HuH-7 (cell line): Measurements from ENCODE around the gene BRD3.
"Not testable (repeated sequence)": the region's sequence is repeated elsewhere in the genome, so short reads cannot be mapped to it uniquely, and the experiment has no call there.

Experiments
- DNase-seq: peaks from one replicate; pipeline ENCODE4 v3.0.0; 2011; ENCODE audit warnings: low spot score

The BRD3 gene

DNA sequence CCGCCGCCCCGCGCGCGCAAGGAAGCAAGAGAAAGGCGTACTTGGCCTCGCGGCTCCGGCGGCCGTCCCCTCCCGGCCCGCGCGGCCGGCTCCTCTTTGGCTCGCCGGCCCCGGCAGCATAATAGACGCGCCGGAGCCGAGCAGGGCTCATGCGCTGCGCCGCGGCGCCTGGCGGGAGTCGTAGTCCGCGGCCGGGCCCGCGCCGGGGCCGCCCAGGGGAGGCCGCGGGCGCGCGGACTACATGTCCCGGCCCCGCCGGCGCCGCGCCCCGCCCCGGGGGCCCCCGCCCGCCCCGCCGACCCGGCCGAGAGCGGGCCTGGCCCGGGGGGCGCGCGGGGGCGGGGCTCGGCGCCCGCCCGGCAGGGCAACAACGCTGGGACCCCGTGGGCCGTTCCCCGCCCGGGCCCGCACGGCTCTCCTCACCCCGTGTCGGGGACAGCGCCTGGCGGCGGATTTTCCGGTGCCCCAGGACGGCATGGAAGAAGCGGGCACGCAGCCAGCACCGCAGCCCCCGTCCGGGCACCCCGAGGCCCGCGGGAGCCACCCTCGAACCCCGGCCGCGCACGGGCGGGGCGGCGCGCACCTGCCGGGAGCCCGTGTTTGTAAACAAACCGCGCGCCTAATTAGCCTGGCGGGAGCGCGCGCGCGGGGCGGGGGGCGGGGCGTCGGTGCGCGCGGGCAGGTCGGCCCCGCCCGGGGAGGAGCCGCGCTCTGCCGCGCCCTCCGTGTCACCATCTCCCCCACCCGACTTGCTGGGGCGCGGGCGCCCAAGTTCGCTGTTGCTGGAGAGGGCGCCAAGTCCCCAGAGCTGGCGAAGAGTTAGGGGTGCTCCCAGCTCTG lies at the start of gene BRD3:
BRD3 (minus strand) TSS at position 123 of the 840 bp plus-strand sequence. CDS start 14,549 bp downstream, outside the sequence.
- peak; percentile 93 for DNase-seq

DNA sequence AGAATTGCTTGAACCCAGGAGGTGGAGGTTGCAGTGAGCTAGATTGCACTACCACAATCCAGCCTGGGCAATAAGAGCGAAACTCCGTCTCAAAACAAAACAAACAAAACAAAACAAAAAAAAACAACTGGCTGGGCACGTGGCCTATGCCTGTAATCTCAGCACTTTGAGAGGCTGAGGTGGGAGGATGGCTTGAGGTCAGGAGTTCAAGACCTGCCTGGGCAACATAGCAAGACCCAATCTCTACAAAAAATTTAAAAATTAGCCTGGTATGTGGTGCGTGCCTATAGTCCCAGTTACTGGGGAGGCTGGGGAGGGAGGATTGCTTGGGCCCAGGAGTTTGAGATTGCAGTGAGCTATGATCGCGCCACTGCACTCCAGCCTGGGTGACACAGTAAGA lies 44.7 kb upstream of the BRD3 start:
- DNase-seq, result no peak

DNA sequence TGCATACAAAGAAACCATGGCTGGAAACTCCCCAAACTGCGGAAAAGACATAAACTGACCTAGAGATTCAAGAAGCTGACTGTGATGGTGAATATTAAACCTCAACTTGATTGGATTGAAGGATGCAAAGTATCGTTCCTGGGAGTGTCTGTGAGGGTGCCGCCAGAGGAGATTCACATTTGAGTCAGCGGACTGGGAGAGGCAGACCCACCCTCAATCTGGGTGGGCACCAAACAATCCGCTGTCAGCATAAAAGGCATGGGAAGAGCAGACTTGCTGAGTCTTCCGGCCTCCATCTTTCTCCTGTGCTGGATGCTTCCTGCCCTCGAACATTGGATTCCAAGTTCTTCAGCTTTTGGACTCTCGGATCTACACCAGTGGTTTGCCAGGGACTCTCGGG lies 43.2 kb upstream of the BRD3 start:
- DNase-seq, result no peak

DNA sequence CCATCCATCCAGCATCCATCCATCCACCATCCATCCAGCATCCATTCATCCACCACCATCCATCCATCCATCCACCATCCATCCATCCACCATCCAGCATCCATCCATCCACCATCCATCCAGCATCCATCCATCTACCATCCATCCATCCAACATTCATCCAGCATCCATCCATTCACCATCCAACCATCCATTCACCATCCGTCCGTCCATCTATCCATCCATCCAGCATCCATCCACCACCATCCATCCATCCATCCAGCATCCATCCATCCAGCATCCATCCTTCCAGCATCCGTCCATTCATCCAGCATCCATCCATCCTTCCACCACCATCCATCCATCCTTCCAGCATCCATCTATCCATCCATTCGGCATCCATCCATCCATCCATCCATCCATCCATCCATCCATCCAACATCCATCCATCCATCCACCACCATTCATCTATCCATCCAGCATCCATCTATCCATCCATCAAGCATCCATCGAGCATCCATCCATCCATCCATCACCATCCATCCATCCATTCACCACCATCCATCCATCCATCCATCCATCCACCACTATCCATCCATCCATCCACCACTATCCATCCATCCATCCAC lies 35.7 kb upstream of the BRD3 start:
- no peak for DNase-seq

DNA sequence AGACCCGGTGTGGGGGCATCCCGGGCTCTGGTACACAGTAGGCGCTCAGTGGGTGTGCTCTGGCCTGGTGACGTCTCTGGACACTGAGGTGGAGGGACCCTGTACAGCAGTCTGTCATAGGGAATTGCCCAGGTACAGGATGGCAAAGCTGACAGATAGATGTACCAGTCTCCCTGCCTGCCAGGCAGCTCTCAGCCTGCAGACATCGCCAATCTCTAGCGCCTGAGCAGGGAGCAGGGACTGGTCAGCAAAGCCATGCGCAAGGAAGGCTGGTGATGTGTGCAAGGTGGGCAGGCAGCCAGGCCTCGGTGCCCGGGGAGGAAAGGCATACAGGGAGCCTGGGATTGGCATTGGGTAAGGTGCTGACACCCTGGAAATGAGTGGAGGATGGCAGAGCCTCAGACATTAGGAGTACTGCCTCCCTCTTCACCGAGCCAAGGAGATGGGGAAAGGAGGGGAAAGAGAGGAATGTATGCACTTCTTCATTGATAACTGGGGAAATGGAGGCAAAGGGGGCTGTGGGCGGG lies 33.9 kb upstream of the BRD3 start:
- no peak for DNase-seq

DNA sequence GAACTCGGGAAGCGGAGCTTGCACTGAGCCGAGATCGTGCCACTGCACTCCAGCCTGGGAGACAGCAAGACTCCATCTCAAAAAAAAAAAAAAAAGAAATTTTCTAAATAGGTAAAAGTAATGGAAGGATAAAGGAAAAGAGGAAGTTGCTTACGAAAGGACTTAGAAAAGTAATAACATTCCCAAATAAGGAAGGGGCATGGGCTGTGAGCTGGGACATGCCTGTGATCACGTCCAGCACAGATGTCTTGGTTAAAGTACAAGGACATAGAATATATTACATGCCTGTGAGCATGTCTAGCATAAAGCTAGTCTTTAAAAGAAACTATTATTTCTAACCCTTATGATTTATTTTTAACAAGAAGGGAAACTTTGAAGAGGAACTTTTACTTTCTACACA lies 33.3 kb upstream of the BRD3 start:
- not testable (repeated sequence) for DNase-seq

DNA sequence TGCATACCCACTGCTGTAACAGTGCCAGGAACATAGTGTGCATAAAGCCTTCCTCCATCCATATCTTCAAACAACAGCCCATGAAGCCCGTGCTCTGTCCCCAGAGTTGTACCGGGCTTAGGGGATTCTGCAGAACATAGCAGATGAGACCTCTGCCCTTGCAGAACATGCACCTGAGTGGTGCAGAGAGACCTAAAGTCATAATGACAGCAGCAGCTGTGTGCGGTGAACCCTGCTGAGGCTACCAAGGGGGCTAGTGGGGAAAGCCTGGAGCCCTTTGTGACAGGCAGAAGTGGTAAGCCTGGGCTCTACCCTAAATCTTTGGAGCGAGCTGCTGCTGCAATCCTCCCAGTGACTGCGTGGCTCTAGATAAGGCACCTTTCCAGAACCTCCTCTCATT lies 32.2 kb upstream of the BRD3 start:
- DNase-seq, result no peak

DNA sequence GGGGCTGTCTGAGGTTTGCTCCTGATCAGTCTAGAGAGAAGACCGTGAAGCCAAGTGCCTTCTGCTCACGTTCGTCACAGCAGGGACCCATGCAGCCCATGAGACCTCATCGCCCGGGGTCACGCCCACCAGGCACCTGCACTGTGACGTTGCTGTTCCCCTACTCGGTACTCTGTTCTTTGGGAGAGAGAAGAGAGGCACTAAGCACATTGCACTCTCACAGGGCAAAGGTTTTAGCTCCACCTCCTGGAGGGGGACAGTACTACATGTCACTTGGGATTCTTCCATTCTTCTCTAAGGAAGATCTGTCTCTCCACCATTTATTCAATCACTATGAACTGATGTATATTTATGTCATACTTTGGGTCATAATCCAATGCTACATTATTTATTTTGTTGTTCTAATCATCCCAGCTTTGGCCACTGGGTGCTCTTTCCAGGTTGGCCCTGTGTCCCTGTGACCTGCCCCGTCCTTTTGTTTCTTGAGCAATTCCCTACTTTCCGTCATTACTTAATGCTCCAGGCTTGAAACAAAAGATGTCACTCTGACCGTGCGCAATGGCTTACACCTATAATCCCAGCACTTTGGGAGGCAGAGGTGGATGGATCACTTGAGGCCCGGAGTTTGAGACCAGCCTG lies 31.4 kb upstream of the BRD3 start:
- peak; percentile 62 for DNase-seq

DNA sequence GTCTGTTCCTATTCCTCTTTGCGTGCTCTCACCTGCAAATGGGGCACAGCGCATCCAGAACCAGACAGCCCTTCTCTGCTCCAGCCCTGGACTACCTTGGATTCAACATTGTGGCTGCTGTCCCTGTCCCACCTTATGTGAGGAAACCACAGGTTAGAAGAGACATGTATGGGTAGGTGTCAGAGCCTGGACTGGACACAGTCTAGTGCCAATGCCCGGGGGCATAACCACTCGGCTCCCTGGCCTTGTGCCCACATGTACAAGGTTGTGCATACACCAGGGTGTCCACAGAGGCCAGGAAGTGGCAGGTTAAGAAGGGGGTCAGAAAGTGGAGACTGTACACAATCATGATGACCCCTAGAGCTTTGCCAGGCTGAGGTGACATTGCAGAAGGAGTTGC lies 22.1 kb upstream of the BRD3 start:
- no peak for DNase-seq

DNA sequence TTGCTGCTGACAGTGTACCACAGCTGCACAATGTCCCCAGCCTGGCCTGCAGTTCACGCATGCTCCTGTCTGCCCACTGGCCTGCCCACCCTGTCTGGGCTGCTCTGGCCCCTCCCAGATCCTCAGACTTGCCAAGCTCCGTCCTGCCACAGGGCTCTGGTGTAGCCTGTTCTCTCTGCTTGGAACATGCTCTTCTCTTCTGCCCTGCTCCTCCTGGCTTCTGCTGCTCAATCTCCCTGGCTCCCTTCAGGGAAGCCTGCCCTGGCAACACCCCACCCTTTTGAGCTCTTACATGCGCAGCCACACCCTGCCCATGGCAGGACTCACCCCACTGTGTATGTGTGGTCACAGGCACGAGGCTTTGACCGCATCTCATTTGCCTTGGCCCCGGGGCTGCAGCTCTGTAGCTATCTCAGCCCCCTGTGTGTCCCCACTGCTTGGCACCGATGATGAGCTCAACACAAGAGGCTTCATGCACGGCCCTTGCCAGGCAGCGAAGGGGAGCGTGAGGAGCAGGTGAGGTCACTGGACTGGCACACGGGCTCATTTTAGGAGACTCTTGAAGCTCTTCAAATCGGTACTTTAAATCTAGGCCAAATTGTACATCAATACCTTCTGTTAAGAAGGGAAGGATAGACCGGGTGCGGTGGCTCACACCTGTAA lies 20.4 kb upstream of the BRD3 start:
- DNase-seq, result no peak

DNA sequence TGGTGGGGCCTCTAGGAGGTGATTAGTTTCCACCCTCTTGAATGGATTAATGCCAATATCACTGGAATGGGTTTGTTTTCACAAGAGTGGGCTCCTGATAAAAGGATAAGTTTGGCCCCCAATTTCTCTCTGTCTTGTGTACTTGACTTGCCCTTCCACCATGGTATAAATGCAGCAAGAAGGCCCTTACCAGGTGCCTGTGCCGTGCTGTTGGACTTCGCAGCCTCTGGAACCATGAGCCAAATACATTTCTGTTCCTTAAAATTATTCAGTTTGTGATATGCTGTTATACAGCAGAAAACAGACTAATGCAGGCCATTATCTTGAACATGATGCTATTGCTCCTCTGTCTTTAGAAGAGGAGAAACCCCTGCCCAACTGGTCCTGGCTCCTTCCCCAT lies 17.8 kb upstream of the BRD3 start:
- no peak for DNase-seq

DNA sequence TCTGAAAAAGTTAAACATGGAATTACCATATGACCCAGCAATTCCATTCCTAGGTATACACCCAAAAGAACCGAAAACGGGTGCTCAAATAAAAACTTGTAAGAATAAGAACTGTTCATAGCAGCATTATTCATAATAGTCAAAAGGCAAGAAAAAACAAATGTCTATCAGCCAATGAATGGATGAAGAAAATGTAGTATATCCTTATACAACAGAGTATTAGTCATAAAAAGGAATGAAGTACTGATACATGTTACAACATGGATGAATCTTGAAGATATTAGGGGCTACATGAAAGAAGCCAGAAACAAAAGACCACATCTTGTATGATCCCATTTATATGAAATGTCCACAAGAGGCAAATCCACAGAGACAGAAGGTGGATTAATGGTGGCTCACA lies 15.6 kb upstream of the BRD3 start:
- DNase-seq, result no peak

DNA sequence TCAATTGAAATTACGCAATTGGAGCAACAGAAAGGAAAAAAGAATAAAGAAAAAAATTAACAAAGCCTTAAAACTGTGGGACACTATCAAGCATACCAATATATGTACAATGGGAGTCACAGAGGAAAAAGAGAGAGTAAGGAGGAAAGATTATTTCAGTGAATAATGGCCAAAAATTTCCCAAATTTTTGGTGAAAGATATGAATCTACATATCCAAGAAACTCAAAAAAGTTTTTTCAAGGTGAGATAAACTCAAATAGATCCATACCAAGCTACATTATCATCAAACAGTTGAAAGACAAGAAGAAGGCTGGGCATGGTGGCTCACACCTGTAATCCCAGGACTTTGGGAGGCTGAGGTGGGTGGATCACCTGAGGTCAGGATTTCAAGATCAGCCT lies 8.8 kb upstream of the BRD3 start:
- no peak for DNase-seq

DNA sequence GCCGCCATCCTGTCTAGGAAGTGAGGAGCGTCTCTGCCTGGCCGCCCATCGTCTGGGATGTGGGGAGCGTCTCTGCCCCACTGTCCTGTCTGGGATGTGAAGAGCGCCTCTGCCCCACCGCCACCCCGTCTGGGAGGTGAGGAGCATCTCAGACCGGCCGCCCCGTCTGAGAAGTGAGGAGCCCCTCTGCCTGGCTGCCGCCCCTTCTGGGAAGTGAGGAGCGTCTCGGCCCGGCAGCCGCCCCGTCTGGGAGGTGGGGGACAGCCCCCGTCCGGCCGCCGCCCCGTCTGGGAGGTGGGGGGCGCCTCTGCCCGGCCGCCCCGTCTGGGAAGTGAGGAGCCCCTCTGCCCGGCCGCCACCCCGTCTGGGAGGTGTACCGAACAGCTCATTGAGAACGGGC lies 7.9 kb upstream of the BRD3 start:
- not testable (repeated sequence) for DNase-seq

DNA sequence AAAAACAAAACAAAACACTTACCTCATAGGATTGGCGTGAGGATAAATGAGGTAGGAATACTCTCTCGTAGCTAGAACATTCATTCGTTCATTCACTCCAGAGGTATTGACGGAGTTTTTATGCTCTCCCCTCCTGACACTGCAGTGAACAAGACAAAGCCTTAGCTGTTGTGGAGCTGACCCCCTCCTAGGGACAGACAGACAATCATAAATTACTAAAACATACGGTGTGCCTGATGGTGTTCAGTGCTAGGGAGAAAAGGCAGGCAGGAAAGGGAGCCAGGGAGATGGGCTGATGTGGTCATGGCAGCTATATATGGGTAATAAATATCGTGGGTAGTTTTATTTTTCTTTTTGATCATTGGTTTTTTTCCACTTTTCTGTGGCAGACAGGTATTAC lies 5.7 kb upstream of the BRD3 start:
- DNase-seq, result no peak

DNA sequence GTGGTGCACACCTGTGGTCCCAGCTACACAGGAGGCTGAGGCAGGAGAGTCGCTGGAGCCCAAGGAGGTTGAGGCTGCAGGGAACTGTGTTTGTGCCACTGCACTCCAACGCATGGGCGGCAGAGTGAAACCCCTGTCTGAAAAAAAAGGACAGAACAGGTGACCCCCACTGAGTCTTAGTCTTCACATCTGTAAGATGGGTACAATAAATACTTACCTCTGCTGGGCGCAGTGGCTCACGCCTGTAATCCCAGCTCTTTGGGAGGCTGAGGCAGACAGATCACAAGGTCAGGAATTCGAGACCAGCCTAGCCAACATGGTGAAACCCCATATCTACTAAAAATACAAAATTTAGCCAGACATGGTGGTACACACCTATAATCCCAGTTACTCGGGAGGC lies 4.9 kb upstream of the BRD3 start:
- not testable (repeated sequence) for DNase-seq

DNA sequence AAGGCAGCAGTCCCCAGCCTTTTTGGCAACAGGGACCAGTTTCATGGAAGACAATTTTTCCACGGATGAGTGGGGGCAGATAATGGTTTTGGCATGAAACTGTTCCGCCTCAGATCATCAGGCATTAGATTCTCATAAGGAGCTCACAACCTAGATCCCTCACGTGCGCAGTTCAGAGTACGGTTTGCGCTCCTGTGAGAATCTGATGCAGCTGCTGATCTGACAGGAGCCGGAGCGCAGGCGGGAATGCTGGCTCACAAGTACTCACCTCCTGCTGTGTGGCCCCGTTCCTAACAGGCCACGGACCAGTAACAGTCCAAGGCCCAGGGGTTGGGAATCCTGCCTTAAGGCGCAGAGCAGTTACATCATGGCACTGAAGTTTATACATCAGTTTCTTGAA lies 3.3 kb upstream of the BRD3 start:
- no peak for DNase-seq

DNA sequence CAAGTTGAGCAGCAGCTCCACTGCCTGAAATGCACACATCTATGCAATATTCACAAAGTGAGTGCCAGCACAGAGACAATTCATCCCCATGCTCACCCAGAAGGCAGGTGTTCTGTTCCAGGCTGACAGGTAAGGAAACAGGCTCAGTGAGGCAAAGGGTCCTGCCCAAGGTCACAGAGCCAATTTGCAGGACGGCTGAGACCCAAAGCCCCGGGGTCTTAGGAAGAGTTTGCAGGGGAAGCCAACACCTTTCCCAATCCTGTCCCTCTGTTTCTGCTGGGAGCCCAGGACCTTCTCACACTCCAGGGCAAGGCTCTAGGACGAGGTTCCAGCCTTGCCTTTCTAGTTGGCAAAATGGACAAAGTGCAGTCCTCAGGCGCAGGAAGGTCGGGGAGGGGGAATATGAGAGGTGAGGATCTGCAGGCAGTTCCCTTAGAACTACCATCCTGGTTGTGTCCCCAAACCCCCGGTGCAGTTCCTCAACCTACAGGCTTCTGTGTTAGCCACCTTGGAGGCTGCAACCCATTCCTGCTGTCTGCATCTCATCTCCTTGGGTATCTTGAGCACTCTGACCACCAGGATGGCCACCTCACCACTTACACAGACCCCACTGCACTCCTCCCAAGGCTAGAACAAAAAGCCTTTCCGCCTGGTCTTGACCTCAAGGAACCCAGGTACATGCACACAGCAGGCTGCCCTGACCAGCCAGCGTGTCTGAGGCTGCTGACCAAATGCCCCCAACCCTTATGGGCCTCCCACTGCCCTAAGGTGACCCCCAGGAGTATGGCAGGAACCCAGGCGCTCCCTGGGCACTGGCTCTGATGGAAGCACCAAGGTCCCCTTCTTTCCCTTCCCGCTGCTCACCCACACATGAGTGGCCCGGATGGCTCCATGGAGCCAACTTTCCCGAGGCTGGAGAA lies 1.9 kb upstream of the BRD3 start:
- DNase-seq, result peak; percentile 10

DNA sequence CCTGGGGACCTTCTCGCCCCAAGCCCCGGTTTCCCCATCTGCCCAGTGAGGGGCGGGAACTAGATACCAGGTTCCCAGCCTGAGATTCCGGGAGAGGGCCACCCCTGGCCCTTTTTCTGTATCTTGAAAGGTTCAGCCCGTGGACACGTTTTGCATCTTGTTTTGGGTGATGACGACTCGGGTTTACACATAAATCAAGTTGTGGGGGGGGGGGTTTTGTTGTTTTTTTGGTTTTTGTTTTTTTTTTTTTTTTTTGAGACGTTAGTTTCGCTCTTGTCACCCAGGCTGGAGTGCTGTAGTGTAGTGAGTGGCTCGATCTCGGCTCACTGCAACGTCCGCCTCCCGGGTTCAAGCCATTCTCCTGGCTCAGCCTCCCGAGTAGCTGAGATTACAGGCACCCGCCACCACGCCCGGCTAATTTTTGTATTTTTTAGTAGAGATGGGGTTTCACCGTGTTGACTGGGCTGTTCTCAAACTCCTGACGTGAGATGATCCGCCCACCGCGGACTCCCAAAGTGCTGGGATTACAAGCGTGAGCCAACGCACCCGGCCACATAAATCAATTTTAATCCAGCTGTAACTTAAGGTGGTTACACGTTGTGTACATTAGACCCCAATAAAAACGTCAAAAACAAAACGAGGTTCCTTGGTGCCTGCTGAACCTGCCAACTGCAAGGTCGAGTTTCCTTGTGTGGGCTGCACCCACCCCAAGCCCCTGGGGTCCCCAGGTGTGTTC lies 1.1 kb upstream of the BRD3 start:
- no peak for DNase-seq
